Liver (tissue), 3 donors: ENCODE results near the gene NKD1.

Experiments
- FOXA1 ChIP-seq: IDR thresholded peaks from 2 replicates; pipeline ENCODE4 v1.6.1; 2016; ENCODE audit warnings: antibody characterized with exemption
- GABPA ChIP-seq, 2 donors: IDR thresholded peaks in 1 of 2; conservative IDR thresholded peaks in 1 of 2; 2 replicates each; pipeline ENCODE4 v1.6.1; 2016; ENCODE audit warnings: antibody characterized with exemption in 2 of 2, mild to moderate bottlenecking in 1 of 2, moderate library complexity in 1 of 2
- NR2F2 ChIP-seq: IDR thresholded peaks from 2 replicates; pipeline ENCODE4 v1.6.1; 2016; ENCODE audit warnings: antibody characterized with exemption
- RXRA ChIP-seq, 2 donors: IDR thresholded peaks; 2 replicates each; pipeline ENCODE4 v1.6.1; 2017 to 2018; ENCODE audit warnings: antibody characterized with exemption in 2 of 2, mild to moderate bottlenecking in 1 of 2
- SP1 ChIP-seq: IDR thresholded peaks from 2 replicates; pipeline ENCODE4 v1.6.1; 2018; ENCODE audit warnings: antibody characterized with exemption, mild to moderate bottlenecking
- TAF1 ChIP-seq: conservative IDR thresholded peaks from 2 replicates; pipeline ENCODE4 v1.6.1; 2016; ENCODE audit warnings: antibody characterized with exemption, mild to moderate bottlenecking
- YY1 ChIP-seq: IDR thresholded peaks from 2 replicates; pipeline ENCODE4 v1.6.1; 2016; ENCODE audit warnings: antibody characterized with exemption, mild to moderate bottlenecking
- TF ChIP-seq, protein P1 (sequence below): fragments of 150-350 bp; IDR thresholded peaks from 2 replicates; pipeline ENCODE4 v1.5.1; 2017; ENCODE audit warnings: improper control_type of control experiment, low read depth, low read length; ENCODE audit not compliant: missing input control
- TF ChIP-seq, protein P2 (sequence below): IDR thresholded peaks from 2 replicates; pipeline ENCODE4 v1.6.1; 2016; ENCODE audit warnings: antibody characterized with exemption
- TF ChIP-seq, protein P3 (sequence below): IDR thresholded peaks from 2 replicates; pipeline ENCODE4 v1.6.1; 2016; ENCODE audit warnings: antibody characterized with exemption
- TF ChIP-seq, protein P4 (sequence below): IDR thresholded peaks from 2 replicates; pipeline ENCODE4 v1.6.1; 2016; ENCODE audit warnings: antibody characterized with exemption, mild to moderate bottlenecking
- donor health status: healthy.
- donor health status: healthy.

DNA sequence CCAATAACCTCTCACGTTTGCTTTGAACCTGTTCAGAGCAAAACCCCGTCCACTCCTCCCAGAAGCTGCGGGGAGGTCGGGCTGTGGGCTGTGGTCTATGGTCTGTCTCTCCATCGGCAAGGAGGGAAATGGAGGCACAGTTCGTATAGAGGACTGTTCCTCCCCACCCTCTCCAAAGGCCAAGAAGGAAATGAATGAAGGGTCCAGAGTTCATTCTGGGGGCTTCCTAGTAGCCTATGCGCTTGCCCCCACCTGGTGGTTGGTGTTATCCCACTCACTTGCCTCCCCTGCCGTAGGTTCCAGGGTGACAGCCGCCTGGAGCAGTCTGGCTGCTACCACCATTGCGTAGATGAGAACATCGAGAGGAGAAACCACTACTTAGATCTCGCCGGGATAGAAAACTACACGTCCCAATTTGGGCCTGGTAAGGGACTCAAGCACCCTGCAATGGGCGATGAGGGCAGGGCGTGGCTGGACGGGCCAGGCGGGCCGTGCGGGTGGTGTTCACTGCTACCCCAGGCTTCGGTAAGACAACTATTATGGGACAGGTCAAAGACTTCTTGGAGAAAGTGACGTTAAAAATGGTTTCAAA, 83.9 kb downstream of the NKD1 start:
- TF ChIP-seq, protein P1, sequence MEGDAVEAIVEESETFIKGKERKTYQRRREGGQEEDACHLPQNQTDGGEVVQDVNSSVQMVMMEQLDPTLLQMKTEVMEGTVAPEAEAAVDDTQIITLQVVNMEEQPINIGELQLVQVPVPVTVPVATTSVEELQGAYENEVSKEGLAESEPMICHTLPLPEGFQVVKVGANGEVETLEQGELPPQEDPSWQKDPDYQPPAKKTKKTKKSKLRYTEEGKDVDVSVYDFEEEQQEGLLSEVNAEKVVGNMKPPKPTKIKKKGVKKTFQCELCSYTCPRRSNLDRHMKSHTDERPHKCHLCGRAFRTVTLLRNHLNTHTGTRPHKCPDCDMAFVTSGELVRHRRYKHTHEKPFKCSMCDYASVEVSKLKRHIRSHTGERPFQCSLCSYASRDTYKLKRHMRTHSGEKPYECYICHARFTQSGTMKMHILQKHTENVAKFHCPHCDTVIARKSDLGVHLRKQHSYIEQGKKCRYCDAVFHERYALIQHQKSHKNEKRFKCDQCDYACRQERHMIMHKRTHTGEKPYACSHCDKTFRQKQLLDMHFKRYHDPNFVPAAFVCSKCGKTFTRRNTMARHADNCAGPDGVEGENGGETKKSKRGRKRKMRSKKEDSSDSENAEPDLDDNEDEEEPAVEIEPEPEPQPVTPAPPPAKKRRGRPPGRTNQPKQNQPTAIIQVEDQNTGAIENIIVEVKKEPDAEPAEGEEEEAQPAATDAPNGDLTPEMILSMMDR, result no peak
- TF ChIP-seq, protein P2, sequence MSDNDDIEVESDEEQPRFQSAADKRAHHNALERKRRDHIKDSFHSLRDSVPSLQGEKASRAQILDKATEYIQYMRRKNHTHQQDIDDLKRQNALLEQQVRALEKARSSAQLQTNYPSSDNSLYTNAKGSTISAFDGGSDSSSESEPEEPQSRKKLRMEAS, result no peak
- TF ChIP-seq, protein P3, sequence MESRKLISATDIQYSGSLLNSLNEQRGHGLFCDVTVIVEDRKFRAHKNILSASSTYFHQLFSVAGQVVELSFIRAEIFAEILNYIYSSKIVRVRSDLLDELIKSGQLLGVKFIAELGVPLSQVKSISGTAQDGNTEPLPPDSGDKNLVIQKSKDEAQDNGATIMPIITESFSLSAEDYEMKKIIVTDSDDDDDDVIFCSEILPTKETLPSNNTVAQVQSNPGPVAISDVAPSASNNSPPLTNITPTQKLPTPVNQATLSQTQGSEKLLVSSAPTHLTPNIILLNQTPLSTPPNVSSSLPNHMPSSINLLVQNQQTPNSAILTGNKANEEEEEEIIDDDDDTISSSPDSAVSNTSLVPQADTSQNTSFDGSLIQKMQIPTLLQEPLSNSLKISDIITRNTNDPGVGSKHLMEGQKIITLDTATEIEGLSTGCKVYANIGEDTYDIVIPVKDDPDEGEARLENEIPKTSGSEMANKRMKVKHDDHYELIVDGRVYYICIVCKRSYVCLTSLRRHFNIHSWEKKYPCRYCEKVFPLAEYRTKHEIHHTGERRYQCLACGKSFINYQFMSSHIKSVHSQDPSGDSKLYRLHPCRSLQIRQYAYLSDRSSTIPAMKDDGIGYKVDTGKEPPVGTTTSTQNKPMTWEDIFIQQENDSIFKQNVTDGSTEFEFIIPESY, result no peak
- no peak for TF ChIP-seq YY1
- TF ChIP-seq FOXA1, result no peak
- no peak for TF ChIP-seq TAF1
- TF ChIP-seq SP1, result no peak
- TF ChIP-seq, protein P4, sequence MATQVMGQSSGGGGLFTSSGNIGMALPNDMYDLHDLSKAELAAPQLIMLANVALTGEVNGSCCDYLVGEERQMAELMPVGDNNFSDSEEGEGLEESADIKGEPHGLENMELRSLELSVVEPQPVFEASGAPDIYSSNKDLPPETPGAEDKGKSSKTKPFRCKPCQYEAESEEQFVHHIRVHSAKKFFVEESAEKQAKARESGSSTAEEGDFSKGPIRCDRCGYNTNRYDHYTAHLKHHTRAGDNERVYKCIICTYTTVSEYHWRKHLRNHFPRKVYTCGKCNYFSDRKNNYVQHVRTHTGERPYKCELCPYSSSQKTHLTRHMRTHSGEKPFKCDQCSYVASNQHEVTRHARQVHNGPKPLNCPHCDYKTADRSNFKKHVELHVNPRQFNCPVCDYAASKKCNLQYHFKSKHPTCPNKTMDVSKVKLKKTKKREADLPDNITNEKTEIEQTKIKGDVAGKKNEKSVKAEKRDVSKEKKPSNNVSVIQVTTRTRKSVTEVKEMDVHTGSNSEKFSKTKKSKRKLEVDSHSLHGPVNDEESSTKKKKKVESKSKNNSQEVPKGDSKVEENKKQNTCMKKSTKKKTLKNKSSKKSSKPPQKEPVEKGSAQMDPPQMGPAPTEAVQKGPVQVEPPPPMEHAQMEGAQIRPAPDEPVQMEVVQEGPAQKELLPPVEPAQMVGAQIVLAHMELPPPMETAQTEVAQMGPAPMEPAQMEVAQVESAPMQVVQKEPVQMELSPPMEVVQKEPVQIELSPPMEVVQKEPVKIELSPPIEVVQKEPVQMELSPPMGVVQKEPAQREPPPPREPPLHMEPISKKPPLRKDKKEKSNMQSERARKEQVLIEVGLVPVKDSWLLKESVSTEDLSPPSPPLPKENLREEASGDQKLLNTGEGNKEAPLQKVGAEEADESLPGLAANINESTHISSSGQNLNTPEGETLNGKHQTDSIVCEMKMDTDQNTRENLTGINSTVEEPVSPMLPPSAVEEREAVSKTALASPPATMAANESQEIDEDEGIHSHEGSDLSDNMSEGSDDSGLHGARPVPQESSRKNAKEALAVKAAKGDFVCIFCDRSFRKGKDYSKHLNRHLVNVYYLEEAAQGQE, result no peak
- no peak for TF ChIP-seq NR2F2
- no peak for TF ChIP-seq GABPA (IDR thresholded peaks at IDR 0.05 in 1 of 2, conservative IDR thresholded peaks at IDR 0.05 in 1 of 2)
- TF ChIP-seq RXRA (IDR thresholded peaks at IDR 0.05), result no peak
